Endothelial cell (in vitro differentiated cells): ENCODE data around the gene IP6K2. TPM values are rescaled to one million over a fixed set of nuclear protein-coding genes. Genes with fewer than 3 reads are reported as not detected.

ENCODE experiments used
- DNase-seq: peaks from one replicate; pipeline ENCODE4 v3.0.0; 2021; ENCODE audit warnings: low spot score
- H3K27ac Mint-ChIP-seq: one replicate; pipeline ENCODE4 v1.8.0; 2021; ENCODE audit warnings: mixed read lengths, inconsistent platforms; ENCODE audit not compliant: unreplicated experiment
- H3K27me3 Mint-ChIP-seq: one replicate; pipeline ENCODE4 v1.8.0; 2021; ENCODE audit warnings: mild to moderate bottlenecking, moderate library complexity, mixed read lengths, inconsistent platforms; ENCODE audit not compliant: unreplicated experiment
- H3K36me3 Mint-ChIP-seq: one replicate; pipeline ENCODE4 v1.8.0; 2021; ENCODE audit warnings: mild to moderate bottlenecking, low read depth, mixed read lengths, inconsistent platforms; ENCODE audit not compliant: unreplicated experiment
- H3K4me1 Mint-ChIP-seq: one replicate; pipeline ENCODE4 v1.8.0; 2021; ENCODE audit warnings: mild to moderate bottlenecking, mixed read lengths, inconsistent platforms; ENCODE audit not compliant: unreplicated experiment
- H3K4me3 Mint-ChIP-seq: one replicate; pipeline ENCODE4 v1.8.0; 2021; ENCODE audit warnings: mild to moderate bottlenecking, mixed read lengths, inconsistent platforms; ENCODE audit not compliant: unreplicated experiment
- H3K9me3 Mint-ChIP-seq: one replicate; pipeline ENCODE4 v1.8.0; 2021; ENCODE audit warnings: mixed read lengths, inconsistent platforms; ENCODE audit not compliant: unreplicated experiment
- microRNA-seq: library from miRNA; unstranded; fragments of <30 nt; microRNA quantifications from one replicate; pipeline ENCODE4, GENCODE V29; 2020; ENCODE audit not compliant: unreplicated experiment
- total RNA-seq: library from RNA; stranded (reverse); fragmentation: NEBNext Ultra II Directional; extraction: Animal tissue kit (Norgen Biotek cat#: 25700); gene quantifications from one replicate; pipeline ENCODE4 v1.2.1, GENCODE V29; 2021; ENCODE audit not compliant: unreplicated experiment
- TF ChIP-seq, protein P1 (sequence below): fragments of 200-600 bp; sonication (generic); IDR thresholded peaks from one replicate; pipeline ENCODE4 v1.5.0; 2021; ENCODE audit warnings: antibody characterized with exemption; ENCODE audit not compliant: unreplicated experiment

IP6K2 gene
- total RNA-seq, 1 donor from 2014 or later, result 87.9 TPM

DNA sequence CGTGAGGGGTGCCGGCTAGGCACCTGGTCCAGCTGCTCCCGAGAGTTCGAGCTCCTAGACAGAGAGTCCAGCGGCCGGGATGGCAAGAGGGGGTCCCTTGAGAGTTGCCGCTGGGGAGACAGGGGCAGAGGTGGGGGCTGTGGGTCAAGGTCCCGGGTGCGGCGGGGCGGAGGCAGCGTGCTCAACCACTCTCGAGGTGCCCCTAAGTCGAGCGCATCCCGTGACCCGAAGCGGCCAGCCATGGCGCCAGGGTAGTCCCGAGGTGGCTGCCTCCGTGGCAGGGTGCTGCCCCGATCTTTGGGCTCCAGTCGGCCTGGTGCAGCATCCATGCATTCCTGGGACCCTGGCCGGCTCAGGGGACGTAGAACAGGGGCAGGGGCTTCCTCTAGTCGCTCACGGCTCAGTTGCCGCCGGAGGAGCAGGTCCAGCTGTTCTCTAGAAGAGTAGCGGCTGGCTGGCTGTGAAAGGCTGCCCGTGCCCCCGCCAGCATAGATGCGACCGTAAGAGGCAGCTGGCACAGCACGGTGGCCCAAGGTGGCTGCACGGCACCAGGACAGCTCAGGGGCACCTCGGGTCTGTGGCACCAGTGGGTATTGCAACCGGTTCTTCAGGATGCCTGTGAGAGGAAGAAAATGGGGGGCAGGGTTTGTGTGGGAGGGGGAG lies 76.9 kb downstream of the IP6K2 start:
- no peak for DNase-seq
- Mint-ChIP-seq H3K9me3 (no peaks in the 10 kb centered on the region), H3K27ac (no peak overlapping the region), H3K4me3 (no peak overlapping the region), H3K27me3 (peaks cover 16% of the 10 kb centered on the region), H3K36me3 (peaks cover 11% of the 10 kb centered on the region), H3K4me1 (peaks cover 23% of the 10 kb centered on the region)
- TF ChIP-seq, protein P1, sequence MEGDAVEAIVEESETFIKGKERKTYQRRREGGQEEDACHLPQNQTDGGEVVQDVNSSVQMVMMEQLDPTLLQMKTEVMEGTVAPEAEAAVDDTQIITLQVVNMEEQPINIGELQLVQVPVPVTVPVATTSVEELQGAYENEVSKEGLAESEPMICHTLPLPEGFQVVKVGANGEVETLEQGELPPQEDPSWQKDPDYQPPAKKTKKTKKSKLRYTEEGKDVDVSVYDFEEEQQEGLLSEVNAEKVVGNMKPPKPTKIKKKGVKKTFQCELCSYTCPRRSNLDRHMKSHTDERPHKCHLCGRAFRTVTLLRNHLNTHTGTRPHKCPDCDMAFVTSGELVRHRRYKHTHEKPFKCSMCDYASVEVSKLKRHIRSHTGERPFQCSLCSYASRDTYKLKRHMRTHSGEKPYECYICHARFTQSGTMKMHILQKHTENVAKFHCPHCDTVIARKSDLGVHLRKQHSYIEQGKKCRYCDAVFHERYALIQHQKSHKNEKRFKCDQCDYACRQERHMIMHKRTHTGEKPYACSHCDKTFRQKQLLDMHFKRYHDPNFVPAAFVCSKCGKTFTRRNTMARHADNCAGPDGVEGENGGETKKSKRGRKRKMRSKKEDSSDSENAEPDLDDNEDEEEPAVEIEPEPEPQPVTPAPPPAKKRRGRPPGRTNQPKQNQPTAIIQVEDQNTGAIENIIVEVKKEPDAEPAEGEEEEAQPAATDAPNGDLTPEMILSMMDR, result no peak

Small RNA genes lying within 50 kb of the gene (microRNA-seq; reads per million reads assigned to microRNA genes)
- not detected for gene MIR4793

Other genes with a start within 250 kb of the IP6K2 start
- 283 TPM for gene SHISA5, start 213.0 kb downstream of the IP6K2 start, total RNA-seq
- gene PFKFB4, start 160.4 kb downstream of the IP6K2 start, total RNA-seq, result 11.5 TPM
- 0.77 TPM for gene UCN2, start 153.4 kb downstream of the IP6K2 start, total RNA-seq
- 5.2 TPM for gene COL7A1, start 121.9 kb downstream of the IP6K2 start, total RNA-seq
- 165 TPM for gene UQCRC1, start 107.6 kb downstream of the IP6K2 start, total RNA-seq
- gene TMEM89, start 95.5 kb downstream of the IP6K2 start, total RNA-seq, result 0.44 TPM
- 76.1 TPM for gene SLC26A6, start 81.8 kb downstream of the IP6K2 start, total RNA-seq
- 7.6 TPM for gene CELSR3, start 54.3 kb downstream of the IP6K2 start, total RNA-seq
- 34.1 TPM for gene NCKIPSD, start 31.3 kb downstream of the IP6K2 start, total RNA-seq
- 67.3 TPM for gene PRKAR2A, start 130.7 kb upstream of the IP6K2 start, total RNA-seq
- gene SLC25A20, start 181.7 kb upstream of the IP6K2 start, total RNA-seq, result 3.6 TPM
- gene ARIH2, start 201.6 kb upstream of the IP6K2 start, total RNA-seq, result 57.0 TPM